HG03558 (cell line): ENCODE measurements around the gene UBTD1.

ENCODE experiments used
- ATAC-seq: cut with Tn5 transposase; IDR thresholded peaks from one replicate; pipeline ENCODE4 v1.9.1; 2021; ENCODE audit warnings: moderate number of reproducible peaks; ENCODE audit not compliant: unreplicated experiment; ENCODE audit errors: extremely low read depth

UBTD1 gene

DNA sequence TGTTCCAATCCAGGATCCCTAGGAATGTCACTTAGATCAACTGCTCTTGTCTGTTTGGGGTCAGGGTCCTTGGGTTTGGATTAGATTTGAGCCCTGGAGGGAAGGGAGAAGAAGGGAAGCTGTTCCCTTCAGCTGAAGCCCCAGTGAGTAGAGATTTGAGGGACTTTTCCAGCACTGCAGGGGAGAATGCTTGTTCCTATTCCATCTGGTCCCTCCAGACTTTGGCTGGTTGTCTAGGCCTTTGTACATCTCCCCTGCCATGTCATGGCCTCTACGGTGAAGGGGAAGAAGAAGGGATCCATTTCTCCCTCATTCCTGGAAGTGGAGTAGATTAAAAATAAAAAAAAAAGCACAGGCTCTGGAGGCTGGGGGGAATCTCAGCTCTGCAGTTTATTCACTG lies 101.9 kb downstream of the UBTD1 start:
- no peak for ATAC-seq

DNA sequence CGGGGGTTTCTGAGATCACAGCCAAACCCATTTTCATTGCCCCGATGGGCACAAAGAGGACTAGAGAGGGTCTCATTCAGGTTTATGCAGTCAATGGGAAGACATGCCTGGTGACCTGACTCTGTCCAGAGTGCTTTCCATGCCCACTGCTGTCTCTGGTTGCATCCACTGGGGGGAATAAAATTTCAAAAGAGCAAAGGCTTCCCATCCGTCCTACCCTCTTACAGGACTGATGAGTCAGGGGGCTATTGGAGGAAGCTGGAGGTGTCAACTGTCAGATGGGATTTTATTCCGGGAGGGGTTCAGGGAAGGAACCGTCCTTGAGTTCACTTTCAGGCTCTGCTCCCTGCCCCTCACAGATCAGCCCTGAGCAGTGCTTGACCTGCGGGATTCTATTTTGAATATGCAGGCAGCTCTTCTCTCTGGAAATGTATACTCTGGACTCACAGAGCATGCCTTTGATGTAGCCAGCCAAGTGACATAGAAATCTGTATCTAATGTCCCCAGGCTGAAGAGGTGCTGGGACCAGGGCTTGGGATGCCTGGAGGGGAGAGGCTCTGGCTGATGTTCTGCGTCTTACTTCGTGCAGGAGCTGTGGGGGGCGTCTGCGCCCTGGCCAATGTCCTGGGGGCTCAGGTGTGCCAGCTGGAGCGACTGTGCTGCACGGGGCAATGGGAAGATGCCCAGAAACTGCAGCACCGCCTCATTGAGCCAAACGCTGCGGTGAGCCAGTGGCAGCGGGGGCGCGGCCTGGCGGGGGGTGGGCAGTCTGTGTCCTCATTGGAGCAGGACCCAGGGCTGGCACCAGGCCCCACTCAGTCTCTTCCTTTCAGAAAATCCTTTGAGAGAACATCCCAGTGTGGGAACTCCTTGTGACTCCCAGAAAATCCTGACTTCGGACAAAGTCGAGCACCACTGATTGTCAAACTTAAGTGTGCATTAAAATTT lies 102.8 kb downstream of the UBTD1 start:
- ATAC-seq = no peak

DNA sequence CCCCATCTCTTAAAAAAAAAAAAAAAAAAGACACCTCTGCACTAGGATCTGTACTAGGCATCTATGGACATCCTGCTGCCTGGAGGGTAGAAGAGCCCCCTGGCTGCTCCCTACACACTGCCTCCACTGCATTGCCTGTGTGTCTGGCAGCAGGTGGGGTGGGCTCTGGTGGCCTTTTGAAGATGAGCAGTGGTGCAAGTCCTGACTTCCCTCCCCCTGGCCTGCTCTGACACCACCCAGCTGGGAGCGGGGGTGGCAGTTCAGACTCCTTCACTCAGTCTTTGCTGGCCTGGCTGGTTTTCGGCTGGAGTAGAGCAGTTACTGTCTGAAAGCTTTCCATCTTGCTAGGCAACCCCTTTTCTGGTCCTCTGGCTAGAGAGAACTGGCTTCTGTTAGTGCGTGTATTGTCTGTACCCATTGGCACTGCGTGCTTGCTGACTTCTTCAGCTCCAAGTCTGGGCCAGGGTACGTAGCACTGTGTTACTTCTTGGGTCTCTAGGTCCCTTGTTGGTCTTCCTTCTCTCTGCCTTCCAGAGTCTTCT lies 108.4 kb downstream of the UBTD1 start:
- no peak for ATAC-seq

DNA sequence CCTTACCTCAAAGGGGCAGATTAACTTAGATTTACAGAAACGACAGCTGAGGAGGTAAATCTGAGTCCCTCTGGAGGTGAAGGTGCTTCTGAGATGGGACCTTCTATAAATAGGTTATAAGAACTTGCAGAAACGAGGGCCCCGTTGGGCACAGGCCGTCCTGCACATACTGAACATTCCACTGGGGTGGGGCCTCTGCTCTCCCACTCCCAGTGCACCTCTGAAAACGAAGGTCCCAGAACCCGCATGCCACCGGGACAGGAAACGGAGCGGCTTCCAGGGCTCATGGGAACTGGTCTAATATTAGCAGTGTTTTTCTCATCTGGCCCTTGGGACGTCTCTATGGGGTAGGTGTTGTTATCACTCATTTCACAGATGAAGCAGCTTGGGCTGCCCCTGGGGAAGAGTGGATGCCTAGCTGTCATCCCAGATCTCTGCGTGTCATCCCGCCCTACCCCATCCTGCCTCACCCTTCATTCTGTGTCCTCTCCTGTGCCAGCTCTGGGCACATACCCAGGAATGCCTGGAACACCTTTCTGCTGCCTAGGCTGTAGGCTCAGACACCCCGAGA lies 110.4 kb downstream of the UBTD1 start:
- ATAC-seq = no peak

DNA sequence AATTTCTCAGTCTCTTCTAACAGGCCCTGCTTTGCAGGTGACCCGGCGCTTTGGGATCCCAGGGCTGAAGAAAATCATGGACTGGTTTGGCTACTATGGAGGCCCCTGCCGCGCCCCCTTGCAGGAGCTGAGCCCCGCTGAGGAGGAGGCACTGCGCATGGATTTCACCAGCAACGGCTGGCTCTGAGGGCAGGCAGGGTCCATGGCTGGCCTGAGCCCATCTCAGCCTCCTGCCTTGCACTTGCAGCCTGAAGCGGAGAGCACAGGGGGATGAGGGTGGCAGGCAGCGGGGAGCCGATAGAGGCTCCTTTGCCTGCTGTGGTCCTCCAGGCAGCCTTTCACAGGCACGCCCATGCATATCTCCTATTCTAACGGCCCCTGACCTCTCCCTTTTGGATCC lies 112.7 kb downstream of the UBTD1 start:
- no peak for ATAC-seq

DNA sequence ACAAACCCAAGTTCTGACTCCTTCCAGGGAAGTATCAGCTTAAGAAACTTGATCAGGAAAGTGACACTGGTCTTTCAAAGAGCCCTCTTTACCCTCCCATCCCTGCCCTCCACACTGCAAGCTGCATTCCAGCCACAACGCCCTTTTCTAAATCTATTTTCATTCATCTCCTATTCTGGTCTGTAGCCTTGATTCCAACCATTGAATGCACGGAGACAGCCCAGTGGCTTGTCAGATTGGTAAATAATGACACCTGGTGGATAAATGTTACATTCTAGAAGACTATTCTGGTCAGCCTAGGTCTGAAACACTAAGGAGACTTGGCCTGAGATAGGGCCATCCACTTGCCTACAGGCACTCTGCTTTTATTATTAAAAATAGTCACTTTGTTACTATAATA lies 113.7 kb downstream of the UBTD1 start:
- ATAC-seq = no peak

DNA sequence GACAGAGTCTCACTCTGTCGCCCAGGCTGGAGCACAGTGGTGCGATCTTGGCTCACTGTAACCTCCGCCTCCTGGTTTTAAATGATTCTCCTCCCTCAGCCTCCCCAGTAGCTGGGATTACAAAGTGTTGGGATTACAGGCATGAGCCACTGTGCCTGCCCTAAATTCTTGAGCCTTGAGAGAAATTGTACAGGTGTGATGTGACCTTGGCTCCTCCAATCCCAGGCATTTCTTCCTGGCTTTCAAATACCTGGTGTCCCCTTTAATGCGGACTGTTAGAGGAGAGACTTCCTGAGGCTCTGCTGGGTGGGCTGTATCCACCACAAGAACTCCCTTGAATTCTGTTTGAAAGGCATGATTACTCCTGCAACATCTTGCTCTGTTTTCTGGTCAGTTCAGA lies 119.6 kb downstream of the UBTD1 start:
- ATAC-seq = no peak

DNA sequence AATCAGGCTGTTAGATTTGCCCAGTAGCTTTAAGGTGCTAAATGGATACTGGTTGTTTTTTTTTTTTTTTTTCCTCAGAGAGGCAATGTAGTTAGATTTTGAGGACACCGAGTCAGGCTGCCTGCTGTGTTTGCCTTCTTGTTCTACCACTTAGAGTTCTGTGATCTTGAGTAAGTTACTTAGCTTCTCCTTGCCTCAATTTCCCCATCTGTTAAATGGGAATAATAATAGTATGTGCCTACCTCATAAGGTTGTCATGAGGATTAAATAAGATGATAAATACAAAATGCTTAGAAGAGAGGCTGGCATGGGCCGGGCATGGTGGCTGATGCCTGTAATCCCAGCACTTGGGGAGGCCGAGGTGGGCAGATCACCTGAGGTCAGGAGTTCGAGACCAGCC lies 120.0 kb downstream of the UBTD1 start:
- no peak for ATAC-seq
